GM12864 (cell line): ENCODE measurements around the gene NFATC2.
A peak's percentile ranks its signal among the peaks of the same experiment; 100 is the strongest.

Experiments used
- DNase-seq: peaks from one replicate; pipeline ENCODE4 v3.0.0-alpha.2; 2011; ENCODE audit warnings: low read depth
- H3K4me3 ChIP-seq: 2 replicates; pipeline ENCODE4 v1.5.1; 2011; ENCODE audit warnings: mild to moderate bottlenecking, low read depth, low read length, control low read depth
- CTCF ChIP-seq: IDR thresholded peaks from 2 replicates; pipeline ENCODE4 v1.5.1; 2011; ENCODE audit warnings: low read depth, mild to moderate bottlenecking, moderate library complexity, low read length, control low read depth, inconsistent platforms; ENCODE audit errors: missing control alignments

NFATC2 gene

DNA sequence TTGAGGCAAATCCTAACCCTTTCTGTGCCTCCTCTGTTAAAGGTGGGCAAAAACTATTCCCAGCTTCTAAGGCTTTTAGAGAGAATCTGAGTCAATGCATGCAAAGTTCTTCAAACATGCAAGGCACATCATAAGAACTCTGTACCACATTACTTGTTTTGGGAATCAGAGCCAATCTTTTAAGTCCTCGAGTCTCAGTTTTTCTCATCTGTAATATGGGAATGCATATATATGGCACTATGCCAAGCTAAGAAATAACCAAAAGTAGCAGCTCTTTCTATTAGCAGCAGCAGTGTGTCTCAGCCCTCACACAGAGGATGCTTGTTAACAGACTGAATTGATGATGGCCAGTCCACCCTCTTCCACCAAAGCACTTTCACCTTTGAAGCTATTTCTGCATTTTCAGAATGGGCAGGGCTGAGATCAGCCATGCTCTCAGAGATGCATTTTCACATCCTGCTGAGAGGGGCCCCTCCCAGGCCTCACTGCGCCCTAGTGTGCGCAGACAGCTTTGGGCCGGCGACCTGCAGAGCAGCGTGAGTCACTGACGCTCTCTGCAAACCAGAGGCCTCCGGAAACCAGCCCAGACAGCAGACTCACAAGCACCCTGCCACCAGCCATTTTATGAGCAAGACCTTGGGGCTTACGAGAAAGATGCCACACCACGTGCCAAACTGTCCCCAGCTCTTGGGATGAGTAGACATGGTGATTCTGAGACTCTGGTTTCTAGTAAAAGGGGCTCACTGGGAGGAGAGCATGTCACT lies 138.0 kb downstream of the NFATC2 start:
- no peak overlapping the region for H3K4me3 ChIP-seq
- DNase-seq: peak; percentile 95
- TF ChIP-seq CTCF: no peak

GRCh38 chr20:51403466-51404220 lies 138.9 kb downstream of the NFATC2 start:
- TF ChIP-seq CTCF: no peak
- no peak for DNase-seq
- no peak overlapping the region for H3K4me3 ChIP-seq

DNA sequence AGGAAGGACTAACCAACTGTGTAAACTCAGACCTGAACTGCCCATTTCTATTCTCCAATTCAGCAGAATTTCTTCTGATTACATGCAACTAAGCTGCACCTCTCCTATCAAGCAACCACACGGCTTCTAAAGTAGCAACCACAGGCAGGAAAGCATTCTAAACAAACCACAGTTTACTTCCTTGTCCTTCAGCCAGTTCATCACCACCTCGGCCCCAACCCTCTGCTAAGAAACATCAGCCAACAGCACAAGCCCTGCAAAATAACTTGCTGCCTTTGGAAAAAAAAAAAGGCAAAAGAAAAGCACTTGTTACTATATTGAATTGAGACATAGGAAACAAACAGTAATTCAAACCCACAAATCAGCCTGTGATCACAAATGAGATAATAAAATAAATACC lies 140.3 kb downstream of the NFATC2 start:
- no peak for TF ChIP-seq CTCF
- DNase-seq: peak; percentile 49
- H3K4me3 ChIP-seq: no peak overlapping the region

- TF ChIP-seq CTCF: no peak
- no peak for DNase-seq
- no peak overlapping the region for H3K4me3 ChIP-seq
Measured at GRCh38 chr20:51401496-51401895, 141.0 kb downstream of the NFATC2 start.

GRCh38 chr20:51400051-51400926 lies 142.2 kb downstream of the NFATC2 start:
- peak; percentile 89 for DNase-seq
- TF ChIP-seq CTCF: no peak
- H3K4me3 ChIP-seq: no peak overlapping the region

DNA sequence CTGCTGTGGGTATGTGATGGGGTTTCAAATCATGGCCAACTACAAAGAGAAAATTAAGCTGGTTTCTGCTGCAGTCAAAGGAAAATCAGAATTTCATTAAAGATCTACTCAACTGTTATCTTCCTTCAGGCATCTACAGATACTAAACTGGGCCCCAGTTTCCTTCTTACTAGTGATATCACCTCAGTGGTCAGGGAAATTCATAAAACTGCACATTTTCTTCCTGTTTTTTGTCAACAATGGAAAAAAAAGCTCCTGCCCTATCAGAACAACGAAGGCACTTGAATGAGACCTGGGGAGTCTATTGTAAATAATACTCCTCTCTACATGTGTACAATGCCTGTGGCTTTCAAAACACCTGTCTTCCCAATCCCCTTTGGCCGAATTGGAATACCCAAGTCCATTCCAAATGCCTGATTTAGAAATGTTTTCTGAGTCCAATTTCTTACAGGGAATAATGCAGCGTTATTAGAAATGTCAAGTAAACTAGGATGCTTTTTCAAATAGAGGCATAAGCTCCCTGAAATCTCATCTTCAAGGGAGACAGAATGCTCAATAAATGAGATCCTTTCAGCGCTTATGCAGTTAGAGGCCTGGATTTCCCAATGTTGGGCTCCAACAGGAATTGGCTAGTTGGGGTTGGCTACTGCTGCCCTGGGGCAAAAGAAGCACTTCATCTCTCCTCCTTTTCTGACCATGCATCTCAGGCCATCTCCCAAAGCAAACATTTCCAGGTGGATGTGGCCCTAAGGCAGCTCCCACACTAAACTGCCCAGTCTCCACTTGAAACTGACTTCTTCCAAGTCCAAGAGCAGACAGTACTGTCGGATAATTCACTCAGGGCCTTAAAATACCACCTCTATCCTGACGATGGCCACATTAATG lies 143.3 kb downstream of the NFATC2 start:
- TF ChIP-seq CTCF: no peak
- DNase-seq: no peak
- H3K4me3 ChIP-seq: no peak overlapping the region
